SKM-1 treated with dmso at 0.1 percent for 144 hours (cell line): ENCODE measurements around the gene PML.
A peak's percentile ranks its signal among the peaks of the same experiment; 100 is the strongest.

Experiments used
- DNase-seq: peaks from one replicate; lab custom pipeline; 2025; ENCODE audit not compliant: unreplicated experiment; lab: John Stamatoyannopoulos, UW

Gene PML

GRCh38 chr15:73985101-73985873, 9.2 kb upstream of the PML start:
- no peak for DNase-seq

- DNase-seq, result no peak
These were observed 8.3 kb upstream of the PML start for GRCh38 chr15:73986055-73986775.

GRCh38 chr15:73986776-73987056, 7.8 kb upstream of the PML start:
- no peak for DNase-seq

- DNase-seq, result no peak
These were observed 7.3 kb upstream of the PML start for GRCh38 chr15:73987250-73987649.

GRCh38 chr15:73987681-73988444, 6.7 kb upstream of the PML start:
- DNase-seq, result no peak

GRCh38 chr15:73988445-73988969, 6.0 kb upstream of the PML start:
- no peak for DNase-seq

GRCh38 chr15:73989001-73989798, 5.3 kb upstream of the PML start:
- no peak for DNase-seq

GRCh38 chr15:73990250-73991005, 4.1 kb upstream of the PML start:
- DNase-seq, result no peak

GRCh38 chr15:73991260-73991659, 3.3 kb upstream of the PML start:
- DNase-seq, result peak; percentile 5

- DNase-seq, result peak; percentile 89
These were observed 2.6 kb upstream of the PML start, which contains the start of gene STOML1 for GRCh38 chr15:73991726-73992593. Gene STOML1, minus strand, starts transcription at chr15:73992295. Its CDS starts 72 bp downstream, at chr15:73992223.

GRCh38 chr15:73992594-73992898, 2.0 kb upstream of the PML start:
- DNase-seq, result no peak

GRCh38 chr15:73993211-73993994, 1.1 kb upstream of the PML start:
- DNase-seq, result no peak

GRCh38 chr15:73994912-73995622, 551 bp downstream of the PML start:
- DNase-seq, result peak; percentile 59

- no peak for DNase-seq
These were observed 1.8 kb downstream of the PML start for GRCh38 chr15:73996267-73996666.

- peak; percentile 7 for DNase-seq
These were observed 2.4 kb downstream of the PML start for GRCh38 chr15:73996939-73997338.

- DNase-seq, result no peak
These were observed 3.5 kb downstream of the PML start for GRCh38 chr15:73997986-73998385.

GRCh38 chr15:74006774-74007639, 12.5 kb downstream of the PML start:
- no peak for DNase-seq
